Activated naive CD4-positive, alpha-beta T cell treated with anti-CD3 and anti-CD28 coated beads for 36 hours (primary cell): Measurements from ENCODE around the gene RAD51D. TPM values are rescaled to one million over a fixed set of nuclear protein-coding genes. Genes with fewer than 3 reads are reported as not detected.
A peak's percentile ranks its signal among the peaks of the same experiment; 100 is the strongest.

Experiments
- CTCF ChIA-PET: fragments of 350-600 bp; sonication (Branson Sonifier 250); formaldehyde crosslinking; loops from one replicate; lab custom pipeline; 2021; ENCODE audit warnings: antibody characterized with exemption; lab: Charles Lee
- DNase-seq: peaks from one replicate; pipeline ENCODE4 v3.0.0-alpha.2; 2020
- H3K27ac Mint-ChIP-seq: one replicate; pipeline ENCODE4 v1.8.0; 2021; ENCODE audit warnings: mild to moderate bottlenecking, mixed read lengths
- H3K27me3 Mint-ChIP-seq: one replicate; pipeline ENCODE4 v1.8.0; 2021; ENCODE audit warnings: low read depth, mixed read lengths
- H3K36me3 Mint-ChIP-seq: one replicate; pipeline ENCODE4 v1.8.0; 2021; ENCODE audit warnings: low read depth, mixed read lengths
- H3K4me1 Mint-ChIP-seq: one replicate; pipeline ENCODE4 v1.8.0; 2021; ENCODE audit warnings: low read depth, mixed read lengths
- H3K4me3 Mint-ChIP-seq: one replicate; pipeline ENCODE4 v1.8.0; 2021; ENCODE audit warnings: mild to moderate bottlenecking, moderate library complexity, mixed read lengths
- H3K9me3 Mint-ChIP-seq: one replicate; pipeline ENCODE4 v1.8.0; 2021; ENCODE audit warnings: mixed read lengths
- intact Hi-C: fragments of 100-400 bp; cut with micrococcal nuclease; formaldehyde crosslinking; loops from one replicate; pipeline ENCODE4 v1.15.1; 2023
- total RNA-seq, 2 experiments: library from RNA; stranded (reverse); gene quantifications; one replicate each; pipeline ENCODE4 v1.2.3, GENCODE V29; 2021

The RAD51D gene
- total RNA-seq: 10 to 100 TPM; 31.5 to 33.0 TPM

DNA sequence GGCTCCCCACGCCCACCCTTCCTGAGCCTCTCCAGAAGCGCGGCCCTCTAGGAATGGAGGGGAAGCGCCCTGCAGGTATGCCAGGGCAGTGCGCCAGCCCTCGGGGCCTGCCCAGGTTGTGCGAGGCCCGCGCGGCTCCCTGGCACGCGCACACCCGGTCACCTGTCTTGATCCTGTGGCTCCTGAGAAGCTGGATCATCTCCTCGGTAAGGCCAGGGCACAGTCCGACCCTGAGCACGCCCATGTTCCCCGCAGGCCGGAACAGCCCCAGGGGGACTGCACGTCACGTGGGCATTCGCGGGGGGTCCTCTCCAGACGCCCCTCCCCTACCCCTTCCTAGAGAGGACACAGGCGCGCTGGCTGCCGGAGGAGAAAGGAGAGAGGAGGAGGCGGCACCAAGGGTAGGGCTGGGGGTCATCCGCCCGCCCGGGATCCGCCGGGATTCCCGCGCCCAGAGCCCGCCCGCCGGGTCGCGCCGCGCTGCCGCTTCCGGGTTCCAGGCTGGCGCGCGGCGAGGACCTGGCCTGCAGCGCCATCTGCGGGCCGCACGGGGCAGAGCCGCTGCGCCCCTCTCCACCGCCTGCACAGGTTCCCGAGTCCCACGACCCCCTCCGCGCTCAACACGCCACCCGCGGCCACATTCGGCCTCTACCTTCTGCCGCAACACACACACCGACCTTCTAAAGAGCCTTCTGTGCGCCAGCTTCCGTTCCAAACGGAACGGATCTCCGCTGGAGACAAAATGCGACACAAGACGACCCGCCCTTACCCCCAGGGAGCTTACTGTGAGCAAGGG is at the start of gene RAD51D:
TSS of gene RAD51D (minus strand) at position 491 of the 796 bp plus-strand sequence. CDS start at position 244, 247 bp downstream.
- Mint-ChIP-seq H3K27ac (peak within 1 kb of the TSS; percentile 86), H3K27me3 (no peaks in the 10 kb centered on the region), H3K4me3 (peak within 1 kb of the TSS; percentile 90), H3K9me3 (no peaks in the 10 kb centered on the region), H3K4me1 (peaks cover 42% of the 10 kb centered on the region), H3K36me3 (peaks cover 32% of the 10 kb centered on the region)
- DNase-seq: peak; percentile 78
- CTCF ChIA-PET: interaction anchor here (0.6 to 4.6 kb wide), 29 partner anchors 8 to 629 kb away, joined by 3 to 62 read pairs (median 4); no protein-coding TSS in a partner anchor
- intact Hi-C loops: loop anchor here (1.0 to 2.0 kb wide), 6 partner anchors 30 to 699 kb away; partner anchors contain the start of gene TMEM132E

DNA sequence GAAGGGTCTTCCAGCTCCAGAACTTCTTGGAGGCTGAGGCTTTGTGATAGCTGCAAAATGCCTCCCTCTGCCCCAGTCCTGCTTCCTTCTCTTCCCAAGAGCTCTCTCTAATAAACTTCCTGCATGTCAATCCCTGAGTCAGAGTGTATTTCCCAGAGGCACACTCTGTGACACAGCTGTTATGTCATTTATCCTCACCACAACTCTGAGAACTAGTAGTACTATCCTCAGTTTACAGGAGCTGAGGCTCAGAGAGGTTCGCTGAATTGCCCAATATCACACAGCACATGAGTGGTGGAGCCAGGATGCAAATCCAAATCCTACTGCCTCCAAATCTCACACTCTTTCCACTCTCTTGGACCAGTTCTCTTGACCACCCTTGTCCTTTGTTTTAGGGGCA is 48.0 kb upstream of the RAD51D start:
- intact Hi-C loops: no loop called here
- Mint-ChIP-seq H3K4me1 (peaks cover 31% of the 10 kb centered on the region), H3K27ac (no peak overlapping the region), H3K36me3 (no peaks in the 10 kb centered on the region), H3K27me3 (no peaks in the 10 kb centered on the region), H3K9me3 (no peaks in the 10 kb centered on the region), H3K4me3 (no peak overlapping the region)
- no peak for DNase-seq
- CTCF ChIA-PET: interaction anchor here (0.8 to 0.9 kb wide), 3 partner anchors 16 to 60 kb away, joined by 3 to 4 read pairs (median 3); no protein-coding TSS in a partner anchor

GRCh38 chr17:35167046-35167445 is 47.4 kb upstream of the RAD51D start:
- DNase-seq: no peak
- H3K9me3 Mint-ChIP-seq: no peaks in the 10 kb centered on the region
- H3K4me1 Mint-ChIP-seq: peaks cover 29% of the 10 kb centered on the region
- H3K27ac Mint-ChIP-seq: no peak overlapping the region
- intact Hi-C loops: no loop called here
- H3K27me3 Mint-ChIP-seq: no peaks in the 10 kb centered on the region
- CTCF ChIA-PET: interaction anchor here (0.8 to 0.9 kb wide), 2 partner anchors 17 to 56 kb away, joined by 3 to 4 read pairs; no protein-coding TSS in a partner anchor
- H3K4me3 Mint-ChIP-seq: no peak overlapping the region
- no peaks in the 10 kb centered on the region for H3K36me3 Mint-ChIP-seq

DNA sequence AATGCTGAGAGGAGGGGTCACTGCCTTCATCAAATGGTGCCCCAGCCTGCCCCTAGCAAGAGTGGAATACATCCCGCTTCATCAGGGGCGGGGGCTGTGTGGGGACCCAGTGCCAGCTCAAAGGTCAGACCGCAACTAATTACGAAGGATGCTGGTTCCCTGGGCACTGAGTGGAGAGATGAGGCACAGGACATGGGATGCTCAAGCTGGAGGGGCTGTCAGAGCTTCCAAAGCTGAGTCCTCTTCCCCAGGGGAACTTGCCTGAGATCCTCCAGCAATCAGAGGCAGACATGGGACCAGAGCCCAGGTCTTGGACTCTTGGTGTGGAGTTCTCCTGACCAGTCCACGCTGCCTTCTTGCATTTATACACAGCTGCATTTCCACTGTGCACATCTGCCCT is 46.9 kb upstream of the RAD51D start:
- no peaks in the 10 kb centered on the region for H3K36me3 Mint-ChIP-seq
- H3K9me3 Mint-ChIP-seq: no peaks in the 10 kb centered on the region
- no peak overlapping the region for H3K4me3 Mint-ChIP-seq
- intact Hi-C loops: no loop called here
- no peak for DNase-seq
- CTCF ChIA-PET: interaction anchor here (0.8 kb wide), 1 partner anchor 63 kb away, joined by 3 read pairs; no protein-coding TSS in a partner anchor
- H3K27me3 Mint-ChIP-seq: no peaks in the 10 kb centered on the region
- H3K4me1 Mint-ChIP-seq: peaks cover 30% of the 10 kb centered on the region
- H3K27ac Mint-ChIP-seq: no peak overlapping the region

GRCh38 chr17:35164716-35165115 is 45.1 kb upstream of the RAD51D start:
- DNase-seq: no peak
- no peak overlapping the region for H3K27ac Mint-ChIP-seq
- no peaks in the 10 kb centered on the region for H3K9me3 Mint-ChIP-seq
- H3K4me3 Mint-ChIP-seq: no peak overlapping the region
- peaks cover 46% of the 10 kb centered on the region for H3K4me1 Mint-ChIP-seq
- no peaks in the 10 kb centered on the region for H3K27me3 Mint-ChIP-seq
- intact Hi-C loops: loop anchor here (5.0 kb wide), 2 partner anchors 148 to 323 kb away; no protein-coding TSS in a partner anchor
- CTCF ChIA-PET: interaction anchor here (0.7 to 1.5 kb wide), 3 partner anchors 21 to 599 kb away, joined by 4 to 6 read pairs (median 5); no protein-coding TSS in a partner anchor
- H3K36me3 Mint-ChIP-seq: no peaks in the 10 kb centered on the region

- no peaks in the 10 kb centered on the region for H3K9me3 Mint-ChIP-seq
- H3K27me3 Mint-ChIP-seq: no peaks in the 10 kb centered on the region
- DNase-seq: no peak
- H3K36me3 Mint-ChIP-seq: no peaks in the 10 kb centered on the region
- intact Hi-C loops: loop anchor here (5.0 kb wide), 2 partner anchors 148 to 323 kb away; no protein-coding TSS in a partner anchor
- H3K4me3 Mint-ChIP-seq: no peak overlapping the region
- no peak overlapping the region for H3K27ac Mint-ChIP-seq
- H3K4me1 Mint-ChIP-seq: peaks cover 53% of the 10 kb centered on the region
- CTCF ChIA-PET: interaction anchor here (0.5 to 1.4 kb wide), 2 partner anchors 20 to 473 kb away, joined by 3 to 5 read pairs; no protein-coding TSS in a partner anchor
Measured at GRCh38 chr17:35163886-35164285, 44.2 kb upstream of the RAD51D start.

DNA sequence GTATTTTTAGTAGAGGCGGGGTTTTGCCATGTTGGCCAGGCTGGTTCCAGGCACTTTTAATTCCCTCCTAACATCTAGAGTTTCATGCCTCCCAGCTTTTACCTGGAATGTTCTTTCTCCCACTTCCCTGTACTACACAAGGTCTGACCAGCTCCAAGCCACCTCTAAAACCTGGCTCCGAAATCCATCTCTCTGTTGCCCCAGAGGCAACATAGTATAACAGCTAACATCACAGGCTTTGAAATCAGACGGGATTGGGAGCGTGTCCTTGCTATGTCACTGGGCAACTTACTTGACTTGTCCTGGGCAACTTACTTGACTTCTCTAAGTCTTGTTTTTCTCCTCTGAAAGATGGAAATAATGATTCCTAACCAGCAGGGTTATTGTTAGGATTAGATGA is 43.1 kb upstream of the RAD51D start:
- Mint-ChIP-seq H3K4me3 (no peak overlapping the region), H3K9me3 (no peaks in the 10 kb centered on the region), H3K36me3 (no peaks in the 10 kb centered on the region), H3K27me3 (no peaks in the 10 kb centered on the region), H3K4me1 (peaks cover 53% of the 10 kb centered on the region), H3K27ac (no peak overlapping the region)
- intact Hi-C loops: loop anchor here (5.0 kb wide), 2 partner anchors 150 to 325 kb away; no protein-coding TSS in a partner anchor
- no peak for DNase-seq
- CTCF ChIA-PET: no interaction called here

DNA sequence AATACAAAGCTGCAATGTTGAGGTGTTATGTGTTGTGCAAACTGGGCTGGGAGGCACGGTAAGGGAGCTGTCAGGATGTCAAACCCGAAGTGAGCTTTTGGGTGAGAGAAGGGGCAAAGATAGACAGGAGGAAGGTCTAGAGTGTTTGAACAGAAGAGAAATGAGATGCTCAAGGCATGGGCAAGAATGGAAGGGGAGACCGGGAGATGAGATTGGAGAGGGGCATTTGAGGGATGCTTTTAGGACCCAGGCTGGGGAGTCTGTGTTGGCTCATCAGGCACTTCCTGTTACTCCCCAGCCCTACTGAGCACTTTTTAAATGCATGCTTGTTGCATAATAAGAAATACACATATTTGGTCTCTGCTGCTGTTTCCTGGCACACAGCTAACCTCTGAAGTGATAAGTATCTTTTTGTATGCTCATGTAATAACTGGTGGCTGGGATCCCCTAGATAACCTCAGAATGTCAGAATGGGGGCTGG is 41.7 kb upstream of the RAD51D start:
- intact Hi-C loops: loop anchor here (1.0 to 5.0 kb wide), 3 partner anchors 53 to 326 kb away; no protein-coding TSS in a partner anchor
- H3K4me1 Mint-ChIP-seq: peaks cover 50% of the 10 kb centered on the region

DNA sequence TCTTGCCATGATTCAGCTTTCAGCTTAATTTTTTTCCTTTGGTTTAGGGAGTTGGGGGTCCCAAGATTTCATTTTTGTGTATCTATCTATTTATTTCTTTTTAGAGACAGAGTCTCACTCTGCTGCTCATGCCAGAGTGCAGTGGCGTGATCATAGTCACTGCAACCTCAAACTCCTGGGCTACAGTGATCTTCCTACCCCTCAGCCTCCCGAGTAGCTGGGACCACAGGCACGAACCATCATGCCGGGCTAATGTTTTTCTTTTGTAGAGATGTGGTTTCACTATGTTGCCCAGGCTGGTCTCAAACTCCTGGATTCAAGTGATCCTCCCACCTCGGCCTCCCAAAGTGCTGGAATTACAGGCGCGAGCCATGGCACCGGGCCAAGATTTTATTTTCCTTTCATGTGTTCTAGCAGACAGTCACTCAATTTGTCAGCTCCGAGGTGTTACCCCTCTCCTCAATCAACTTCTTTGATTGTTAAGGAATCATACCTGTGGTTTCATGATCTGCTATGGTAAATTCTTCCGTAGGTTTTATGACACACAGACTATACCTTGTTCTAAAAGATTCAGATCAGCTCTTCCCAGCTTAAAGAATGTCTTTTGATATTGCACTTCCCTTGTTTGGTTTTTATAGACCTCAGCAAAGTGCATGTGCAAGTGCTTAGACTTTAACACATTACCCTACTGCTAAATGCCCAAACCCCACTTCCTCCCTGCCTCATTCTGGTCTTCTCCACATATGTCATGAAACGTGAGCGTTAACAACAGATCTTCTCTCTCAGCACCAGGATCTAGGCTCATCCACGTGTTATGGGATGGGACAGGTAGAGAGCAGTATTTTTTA is 40.9 kb upstream of the RAD51D start:
- H3K36me3 Mint-ChIP-seq: no peaks in the 10 kb centered on the region
- H3K27ac Mint-ChIP-seq: peak overlapping the region; percentile 73
- intact Hi-C loops: loop anchor here (1.0 to 5.0 kb wide), 8 partner anchors 18 to 379 kb away; partner anchors contain the start of genes NLE1 and RFFL
- peak; percentile 80 for DNase-seq
- peak overlapping the region; percentile 47 for H3K4me3 Mint-ChIP-seq
- H3K9me3 Mint-ChIP-seq: no peaks in the 10 kb centered on the region
- CTCF ChIA-PET: interaction anchor here (0.5 to 1.6 kb wide), 8 partner anchors 8 to 587 kb away, joined by 3 to 5 read pairs (median 3); no protein-coding TSS in a partner anchor
- H3K4me1 Mint-ChIP-seq: peaks cover 47% of the 10 kb centered on the region
- no peaks in the 10 kb centered on the region for H3K27me3 Mint-ChIP-seq

More for the DNA sequence above, 41.7 kb upstream of the RAD51D start:
- H3K36me3 Mint-ChIP-seq: no peaks in the 10 kb centered on the region
- peak; percentile 35 for DNase-seq
- H3K9me3 Mint-ChIP-seq: no peaks in the 10 kb centered on the region
- CTCF ChIA-PET: interaction anchor here (0.6 to 1.6 kb wide), 6 partner anchors 8 to 586 kb away, joined by 3 to 5 read pairs (median 4); no protein-coding TSS in a partner anchor
- peak overlapping the region; percentile 73 for H3K27ac Mint-ChIP-seq
- peak overlapping the region; percentile 47 for H3K4me3 Mint-ChIP-seq
- no peaks in the 10 kb centered on the region for H3K27me3 Mint-ChIP-seq

GRCh38 chr17:35159940-35160339 is 40.3 kb upstream of the RAD51D start:
- CTCF ChIA-PET: interaction anchor here (0.5 to 1.6 kb wide), 4 partner anchors 17 to 153 kb away, joined by 3 to 5 read pairs (median 3); no protein-coding TSS in a partner anchor
- Mint-ChIP-seq H3K4me1 (peaks cover 41% of the 10 kb centered on the region), H3K27ac (no peak overlapping the region), H3K4me3 (no peak overlapping the region), H3K27me3 (no peaks in the 10 kb centered on the region), H3K9me3 (no peaks in the 10 kb centered on the region), H3K36me3 (no peaks in the 10 kb centered on the region)
- intact Hi-C loops: loop anchor here (1.0 to 5.0 kb wide), 7 partner anchors 18 to 379 kb away; partner anchors contain the start of genes NLE1 and RFFL
- no peak for DNase-seq

GRCh38 chr17:35155246-35155645 is 35.6 kb upstream of the RAD51D start:
- no peaks in the 10 kb centered on the region for H3K27me3 Mint-ChIP-seq

More at GRCh38 chr17:35155246-35155645, 35.6 kb upstream of the RAD51D start:
- no peak for DNase-seq
- intact Hi-C loops: no loop called here
- Mint-ChIP-seq H3K4me3 (no peak overlapping the region), H3K9me3 (no peaks in the 10 kb centered on the region), H3K27ac (no peak overlapping the region), H3K36me3 (no peaks in the 10 kb centered on the region), H3K4me1 (peaks cover 11% of the 10 kb centered on the region)
- CTCF ChIA-PET: no interaction called here
